Vagina (tissue), 2 donors: ENCODE data around the gene F7. TPM values are rescaled to one million over a fixed set of nuclear protein-coding genes. Genes with fewer than 3 reads are reported as not detected.

ENCODE experiments used
- DNase-seq, 2 donors: peaks; one replicate each; pipeline ENCODE4 v3.0.0-alpha.2; 2017; ENCODE audit errors: extremely low spot score in 2 of 2
- H3K27ac ChIP-seq: fragments of 200-600 bp; sonication (generic); one replicate; pipeline ENCODE4 v1.5.1; 2019
- H3K27me3 ChIP-seq: fragments of 200-600 bp; sonication (generic); one replicate; pipeline ENCODE4 v1.5.1; 2019
- H3K36me3 ChIP-seq, 2 donors: fragments of 200-600 bp; sonication (generic); one replicate each; pipeline ENCODE4 v1.5.1; 2017 to 2019
- H3K4me1 ChIP-seq: fragments of 200-600 bp; sonication (generic); one replicate; pipeline ENCODE4 v1.5.1; 2019
- H3K4me3 ChIP-seq, 2 donors: fragments of 200-600 bp; sonication (generic); 1 replicate in 1 of 2; 2 replicates in 1 of 2; pipeline ENCODE4 v1.5.1; 2016 to 2019
- H3K9me3 ChIP-seq: fragments of 200-600 bp; sonication (generic); one replicate; pipeline ENCODE4 v1.5.1; 2019
- CTCF ChIP-seq, 3 experiments: fragments of 450-650 bp in 2 of 3; fragments of 200-600 bp in 1 of 3; sonication (generic) in 1 of 3; IDR thresholded peaks; one replicate each; pipeline ENCODE4 v1.5.1; 2017 to 2019; ENCODE audit warnings: antibody characterized with exemption in 3 of 3, mild to moderate bottlenecking in 2 of 3, moderate library complexity in 2 of 3
- POLR2A ChIP-seq, 2 donors: fragments of 450-650 bp; IDR thresholded peaks; one replicate each; pipeline ENCODE4 v1.6.1; 2017; ENCODE audit warnings: antibody characterized with exemption in 2 of 2, mild to moderate bottlenecking in 2 of 2, moderate library complexity in 2 of 2
- POLR2AphosphoS5 ChIP-seq, 2 donors: sonication (generic); formaldehyde crosslinking; IDR thresholded peaks; one replicate each; pipeline ENCODE4 v1.9.0; 2017; ENCODE audit warnings: antibody characterized with exemption in 2 of 2, mild to moderate bottlenecking in 2 of 2, low read depth in 1 of 2; ENCODE audit not compliant: insufficient read depth in 1 of 2
- intact Hi-C: fragments of 100-400 bp; cut with DNase I; formaldehyde crosslinking; loops from one replicate; pipeline ENCODE4 v1.15.1; 2023
- total RNA-seq: library from RNA; depleted of rRNA; stranded (reverse); fragments of >200 nt; gene quantifications from one replicate; pipeline ENCODE4 v1.2.3, GENCODE V29; 2016

The F7 gene
- total RNA-seq, 1 donor from 2014 or later = not detected

GRCh38 chr13:113084094-113084942 lies 21.3 kb upstream of the F7 start:
- TF ChIP-seq POLR2A (IDR thresholded peaks at IDR 0.05) = no peak
- TF ChIP-seq POLR2AphosphoS5 (IDR thresholded peaks at IDR 0.05; ENCODE audit: insufficient read depth in 1 of 2, low read depth in 1 of 2) = no peak
- no peak for TF ChIP-seq CTCF (IDR thresholded peaks at IDR 0.05)
- H3K36me3 ChIP-seq = peaks cover 0 to 9% of the 10 kb centered on the region in 2 donors
- intact Hi-C loops = no loop called here

GRCh38 chr13:113084943-113085540 lies 20.5 kb upstream of the F7 start:
- peaks cover 0 to 9% of the 10 kb centered on the region in 2 donors for H3K36me3 ChIP-seq
- no peak overlapping the region for H3K27ac ChIP-seq
- TF ChIP-seq POLR2A (IDR thresholded peaks at IDR 0.05) (no peak), POLR2AphosphoS5 (IDR thresholded peaks at IDR 0.05; ENCODE audit: insufficient read depth in 1 of 2, low read depth in 1 of 2) (no peak), CTCF (IDR thresholded peaks at IDR 0.05) (no peak)

More at GRCh38 chr13:113084094-113084942, 21.3 kb upstream of the F7 start:
- no peak for DNase-seq
- Histone ChIP-seq H3K4me1 (peaks cover 4% of the 10 kb centered on the region), H3K9me3 (no peaks in the 10 kb centered on the region), H3K4me3 (no peak overlapping the region), H3K27me3 (no peaks in the 10 kb centered on the region), H3K27ac (no peak overlapping the region)

GRCh38 chr13:113086031-113086750 lies 19.4 kb upstream of the F7 start:
- Histone ChIP-seq H3K36me3 (peaks cover 0 to 9% of the 10 kb centered on the region in 2 donors), H3K4me1 (peaks cover 4% of the 10 kb centered on the region), H3K27ac (no peak overlapping the region), H3K9me3 (no peaks in the 10 kb centered on the region), H3K4me3 (no peak overlapping the region), H3K27me3 (no peaks in the 10 kb centered on the region)
- TF ChIP-seq POLR2A (IDR thresholded peaks at IDR 0.05) (no peak), CTCF (IDR thresholded peaks at IDR 0.05) (no peak), POLR2AphosphoS5 (IDR thresholded peaks at IDR 0.05; ENCODE audit: insufficient read depth in 1 of 2, low read depth in 1 of 2) (no peak)
- DNase-seq = no peak
- intact Hi-C loops = no loop called here

More at GRCh38 chr13:113084943-113085540, 20.5 kb upstream of the F7 start:
- Histone ChIP-seq H3K9me3 (no peaks in the 10 kb centered on the region), H3K27me3 (no peaks in the 10 kb centered on the region), H3K4me3 (no peak overlapping the region), H3K4me1 (peaks cover 4% of the 10 kb centered on the region)
- intact Hi-C loops = no loop called here
- DNase-seq = no peak

- Histone ChIP-seq H3K4me3 (no peak overlapping the region), H3K9me3 (no peaks in the 10 kb centered on the region), H3K36me3 (peaks cover 0 to 9% of the 10 kb centered on the region in 2 donors), H3K27me3 (no peaks in the 10 kb centered on the region), H3K4me1 (peaks cover 4% of the 10 kb centered on the region), H3K27ac (no peak overlapping the region)
- no peak for TF ChIP-seq POLR2A (IDR thresholded peaks at IDR 0.05)
- TF ChIP-seq CTCF (IDR thresholded peaks at IDR 0.05) = no peak
- no peak for TF ChIP-seq POLR2AphosphoS5 (IDR thresholded peaks at IDR 0.05; ENCODE audit: insufficient read depth in 1 of 2, low read depth in 1 of 2)
- intact Hi-C loops = no loop called here
- DNase-seq = no peak
Measured at GRCh38 chr13:113086991-113087922, 18.3 kb upstream of the F7 start.
